Activated T-cell treated with anti-CD3 and anti-CD28 coated beads, Interleukin-2, amount 50 U/mL, for 24 hours (primary cell): ENCODE results near the gene CSNK2B.
A peak's percentile ranks its signal among the peaks of the same experiment; 100 is the strongest.

ENCODE experiments used
- DNase-seq: peaks from one replicate; pipeline ENCODE4 v3.0.0-alpha.2; 2020
- H3K27ac Mint-ChIP-seq: 2 replicates; pipeline ENCODE4 v1.8.0; 2020; ENCODE audit warnings: mild to moderate bottlenecking, mixed read lengths
- H3K27me3 Mint-ChIP-seq: 2 replicates; pipeline ENCODE4 v1.8.0; 2020; ENCODE audit warnings: mixed read lengths
- H3K36me3 Mint-ChIP-seq: 2 replicates; pipeline ENCODE4 v1.8.0; 2020; ENCODE audit warnings: low read depth, mixed read lengths
- H3K4me1 Mint-ChIP-seq: 2 replicates; pipeline ENCODE4 v1.8.0; 2020; ENCODE audit warnings: low read depth, mixed read lengths
- H3K4me3 Mint-ChIP-seq: 2 replicates; pipeline ENCODE4 v1.8.0; 2020; ENCODE audit warnings: mild to moderate bottlenecking, moderate library complexity, mixed read lengths
- H3K9me3 Mint-ChIP-seq: 2 replicates; pipeline ENCODE4 v1.8.0; 2020; ENCODE audit warnings: mixed read lengths

CSNK2B gene

DNA sequence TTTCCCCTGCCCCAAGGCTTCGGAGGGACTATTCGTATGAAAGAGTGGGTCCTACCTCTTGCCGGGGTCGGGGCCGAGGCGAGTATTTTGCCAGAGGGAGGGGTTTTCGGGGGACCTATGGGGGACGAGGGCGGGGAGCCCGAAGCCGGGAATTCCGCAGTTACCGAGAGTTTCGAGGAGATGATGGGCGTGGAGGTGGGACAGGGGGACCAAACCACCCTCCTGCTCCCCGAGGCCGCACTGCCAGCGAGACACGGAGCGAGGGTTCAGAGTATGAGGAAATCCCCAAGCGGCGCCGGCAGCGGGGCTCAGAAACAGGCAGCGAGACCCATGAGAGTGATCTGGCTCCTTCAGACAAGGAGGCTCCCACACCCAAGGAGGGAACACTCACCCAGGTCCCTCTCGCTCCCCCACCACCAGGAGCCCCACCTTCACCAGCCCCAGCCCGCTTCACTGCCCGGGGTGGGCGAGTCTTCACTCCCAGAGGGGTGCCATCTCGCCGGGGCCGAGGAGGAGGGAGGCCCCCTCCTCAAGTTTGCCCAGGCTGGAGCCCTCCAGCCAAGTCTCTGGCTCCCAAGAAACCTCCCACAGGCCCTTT lies 34.1 kb upstream of the CSNK2B start:
- H3K4me1 Mint-ChIP-seq: peaks cover 6% of the 10 kb centered on the region
- no peak for DNase-seq
- no peaks in the 10 kb centered on the region for H3K27me3 Mint-ChIP-seq
- H3K27ac Mint-ChIP-seq: peak overlapping the region; percentile 33
- peaks cover 100% of the 10 kb centered on the region for H3K36me3 Mint-ChIP-seq
- no peak overlapping the region for H3K4me3 Mint-ChIP-seq
- H3K9me3 Mint-ChIP-seq: no peaks in the 10 kb centered on the region

DNA sequence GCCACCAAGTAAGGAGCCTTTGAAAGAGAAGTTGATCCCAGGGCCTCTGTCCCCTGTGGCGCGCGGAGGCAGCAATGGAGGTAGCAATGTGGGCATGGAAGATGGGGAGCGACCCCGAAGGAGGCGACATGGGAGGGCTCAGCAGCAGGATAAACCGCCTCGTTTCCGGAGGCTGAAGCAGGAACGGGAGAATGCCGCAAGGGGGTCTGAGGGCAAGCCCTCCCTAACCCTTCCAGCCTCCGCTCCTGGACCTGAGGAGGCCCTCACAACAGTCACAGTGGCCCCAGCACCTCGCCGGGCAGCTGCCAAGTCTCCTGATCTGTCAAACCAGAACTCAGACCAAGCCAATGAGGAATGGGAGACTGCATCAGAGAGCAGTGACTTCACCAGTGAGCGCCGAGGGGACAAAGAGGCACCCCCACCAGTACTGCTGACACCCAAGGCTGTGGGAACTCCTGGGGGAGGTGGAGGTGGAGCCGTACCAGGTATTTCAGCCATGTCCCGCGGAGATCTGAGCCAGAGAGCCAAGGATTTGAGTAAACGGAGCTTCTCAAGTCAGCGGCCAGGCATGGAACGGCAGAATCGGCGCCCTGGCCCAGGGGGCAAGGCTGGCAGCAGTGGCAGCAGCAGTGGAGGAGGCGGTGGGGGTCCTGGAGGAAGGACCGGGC lies 33.5 kb upstream of the CSNK2B start:
- Mint-ChIP-seq H3K27me3 (no peaks in the 10 kb centered on the region), H3K36me3 (peaks cover 100% of the 10 kb centered on the region), H3K4me1 (peaks cover 6% of the 10 kb centered on the region), H3K9me3 (no peaks in the 10 kb centered on the region), H3K4me3 (no peak overlapping the region), H3K27ac (peak overlapping the region; percentile 84)
- DNase-seq: no peak

DNA sequence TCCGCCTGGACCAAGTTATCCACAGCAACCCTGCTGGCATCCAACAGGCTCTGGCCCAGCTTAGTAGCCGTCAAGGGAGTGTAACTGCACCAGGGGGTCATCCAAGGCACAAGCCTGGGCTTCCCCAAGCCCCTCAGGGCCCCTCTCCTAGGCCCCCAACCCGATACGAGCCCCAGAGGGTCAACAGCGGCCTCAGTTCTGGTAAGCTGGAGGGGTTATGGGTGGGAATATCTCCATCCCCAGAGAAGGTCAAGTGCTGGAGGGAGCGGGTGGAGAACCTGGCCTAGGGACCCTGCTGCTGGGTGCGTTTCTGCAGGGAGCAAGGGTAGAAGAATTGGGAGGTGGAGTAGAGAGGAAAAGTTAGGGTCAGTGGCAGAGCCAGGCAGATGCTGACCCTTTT lies 32.4 kb upstream of the CSNK2B start:
- Mint-ChIP-seq H3K27ac (peak overlapping the region; percentile 84), H3K36me3 (peaks cover 99% of the 10 kb centered on the region), H3K27me3 (no peaks in the 10 kb centered on the region), H3K4me3 (no peak overlapping the region), H3K4me1 (peaks cover 3% of the 10 kb centered on the region), H3K9me3 (no peaks in the 10 kb centered on the region)
- no peak for DNase-seq

DNA sequence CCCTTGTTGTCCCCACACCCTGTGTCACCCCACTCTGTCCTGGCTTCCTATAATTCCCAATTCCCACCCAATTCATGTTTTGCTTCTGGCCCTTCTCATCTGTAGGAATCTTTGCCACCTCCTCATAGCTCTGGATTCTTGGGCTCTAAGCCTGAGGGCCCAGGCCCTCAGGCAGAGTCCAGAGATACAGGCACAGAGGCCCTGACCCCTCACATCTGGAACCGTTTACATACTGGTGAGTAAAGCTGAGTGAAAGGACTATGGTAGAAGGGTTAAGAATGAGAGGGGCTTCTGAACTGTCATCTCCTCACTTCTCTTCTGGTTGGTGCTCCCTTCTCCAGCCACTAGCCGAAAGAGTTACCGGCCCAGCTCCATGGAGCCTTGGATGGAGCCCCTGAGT lies 31.7 kb upstream of the CSNK2B start:
- no peaks in the 10 kb centered on the region for H3K9me3 Mint-ChIP-seq
- peaks cover 6% of the 10 kb centered on the region for H3K4me1 Mint-ChIP-seq
- H3K27ac Mint-ChIP-seq: peak overlapping the region; percentile 84
- H3K4me3 Mint-ChIP-seq: no peak overlapping the region
- no peak for DNase-seq
- peaks cover 99% of the 10 kb centered on the region for H3K36me3 Mint-ChIP-seq
- no peaks in the 10 kb centered on the region for H3K27me3 Mint-ChIP-seq

DNA sequence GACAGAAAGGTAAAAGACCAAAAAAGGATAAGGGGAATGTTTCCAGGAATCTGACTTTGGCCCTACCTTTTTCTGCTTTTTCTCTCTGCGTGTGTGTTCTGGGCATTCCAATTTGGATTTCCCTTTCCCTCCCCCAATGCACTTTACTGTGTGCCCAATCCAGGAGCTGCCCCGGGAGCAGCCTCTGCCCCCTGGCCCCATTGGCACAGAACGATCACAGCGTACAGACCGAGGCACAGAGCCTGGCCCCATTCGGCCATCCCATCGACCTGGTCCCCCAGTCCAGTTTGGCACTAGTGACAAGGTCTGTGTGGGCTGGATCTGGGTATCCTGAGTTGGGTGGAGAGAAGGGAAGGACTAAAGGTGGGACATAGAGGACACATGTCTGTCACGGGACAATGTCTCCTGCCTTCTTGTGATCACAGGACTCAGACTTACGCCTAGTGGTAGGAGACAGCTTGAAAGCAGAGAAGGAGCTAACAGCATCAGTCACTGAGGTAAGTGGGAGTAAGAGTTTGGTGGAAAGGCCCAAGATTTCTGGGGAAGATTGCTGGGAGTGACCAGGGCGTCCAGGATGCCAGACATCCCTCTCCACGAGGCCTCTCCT lies 30.8 kb upstream of the CSNK2B start:
- Mint-ChIP-seq H3K4me3 (no peak overlapping the region), H3K27me3 (no peaks in the 10 kb centered on the region)

DNA sequence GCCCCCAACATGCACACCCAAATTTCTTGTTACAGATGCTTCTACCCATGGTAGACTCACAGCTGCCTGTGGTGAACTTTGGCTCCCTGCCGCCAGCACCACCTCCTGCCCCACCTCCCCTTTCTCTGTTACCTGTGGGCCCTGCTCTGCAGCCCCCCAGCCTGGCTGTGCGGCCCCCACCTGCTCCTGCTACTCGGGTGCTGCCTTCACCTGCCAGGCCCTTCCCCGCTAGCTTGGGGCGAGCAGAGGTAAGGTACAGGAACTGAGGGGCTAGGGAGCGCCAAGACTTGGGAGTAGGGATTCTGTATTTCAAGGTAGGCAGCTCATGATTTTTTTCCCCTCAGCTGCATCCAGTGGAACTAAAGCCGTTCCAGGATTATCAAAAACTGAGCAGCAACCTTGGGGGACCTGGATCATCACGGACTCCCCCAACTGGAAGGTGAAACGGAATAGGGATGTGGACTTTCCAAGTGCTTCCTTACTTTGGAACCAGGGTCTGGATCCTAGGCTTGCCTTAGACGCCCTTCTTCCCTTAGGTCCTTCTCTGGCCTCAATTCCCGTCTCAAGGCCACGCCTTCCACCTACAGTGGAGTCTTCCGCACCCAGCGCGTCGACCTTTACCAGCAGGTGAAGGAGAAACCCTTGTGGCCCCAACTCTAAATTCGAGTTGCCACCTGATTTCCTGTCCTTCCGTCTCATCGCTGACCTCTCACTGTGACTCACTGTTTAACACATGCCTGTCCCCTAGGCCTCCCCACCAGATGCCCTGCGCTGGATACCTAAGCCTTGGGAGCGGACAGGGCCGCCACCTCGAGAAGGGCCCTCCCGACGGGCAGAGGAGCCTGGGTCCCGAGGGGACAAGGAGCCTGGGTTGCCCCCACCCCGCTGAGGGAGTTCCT lies 28.9 kb upstream of the CSNK2B start:
- peaks cover 99% of the 10 kb centered on the region for H3K36me3 Mint-ChIP-seq
- peaks cover 14% of the 10 kb centered on the region for H3K4me1 Mint-ChIP-seq
- no peak for DNase-seq
- no peaks in the 10 kb centered on the region for H3K27me3 Mint-ChIP-seq
- H3K27ac Mint-ChIP-seq: peak overlapping the region; percentile 65
- H3K4me3 Mint-ChIP-seq: no peak overlapping the region
- H3K9me3 Mint-ChIP-seq: no peaks in the 10 kb centered on the region

More for the DNA sequence above, 30.8 kb upstream of the CSNK2B start:
- Mint-ChIP-seq H3K4me1 (peaks cover 14% of the 10 kb centered on the region), H3K36me3 (peaks cover 99% of the 10 kb centered on the region), H3K27ac (peak overlapping the region; percentile 72), H3K9me3 (no peaks in the 10 kb centered on the region)
- no peak for DNase-seq

DNA sequence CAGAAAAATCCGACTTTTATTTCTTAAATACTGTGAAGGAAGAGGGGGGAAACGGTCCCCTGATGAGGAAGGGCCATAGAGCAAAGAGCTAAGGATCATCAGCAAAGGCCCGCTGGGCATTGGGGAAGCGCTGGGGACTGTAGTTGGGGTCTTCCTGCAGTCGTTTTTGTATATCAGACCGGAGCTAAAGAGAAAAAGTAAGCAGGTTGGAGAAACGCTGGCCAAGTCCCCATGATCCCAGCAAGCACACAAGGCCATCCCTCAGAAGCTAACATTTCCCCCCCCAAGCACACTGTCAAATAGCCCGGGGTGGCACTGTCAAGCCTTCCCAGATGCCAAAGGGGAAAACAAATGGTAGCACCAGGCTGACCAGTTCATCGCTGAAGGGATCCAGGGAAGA lies 26.8 kb upstream of the CSNK2B start:
- no peak for DNase-seq
- no peaks in the 10 kb centered on the region for H3K27me3 Mint-ChIP-seq
- H3K36me3 Mint-ChIP-seq: peaks cover 96% of the 10 kb centered on the region
- H3K27ac Mint-ChIP-seq: peak overlapping the region; percentile 88
- H3K9me3 Mint-ChIP-seq: no peaks in the 10 kb centered on the region
- peaks cover 12% of the 10 kb centered on the region for H3K4me1 Mint-ChIP-seq
- no peak overlapping the region for H3K4me3 Mint-ChIP-seq

DNA sequence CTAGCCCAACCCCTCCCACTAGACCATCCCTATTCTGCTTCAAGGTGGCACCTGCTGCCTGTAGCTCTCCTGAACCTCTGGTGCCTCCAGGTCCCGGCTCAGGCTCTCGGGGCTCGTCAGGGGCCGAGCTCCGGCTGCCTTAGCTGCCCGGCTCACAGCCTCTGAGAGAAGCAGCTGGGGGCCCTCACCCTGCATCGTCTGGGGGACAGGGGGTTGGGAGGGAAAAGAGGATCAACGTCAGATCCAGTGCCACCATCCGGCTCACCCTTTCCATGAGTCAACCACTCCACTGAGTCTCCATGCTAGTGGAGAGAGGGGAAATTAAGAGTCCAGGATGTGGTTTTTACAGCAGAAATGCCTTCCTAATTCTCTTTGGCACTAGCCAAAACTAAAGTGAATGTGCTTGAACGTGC lies 26.4 kb upstream of the CSNK2B start:
- no peak for DNase-seq
- no peak overlapping the region for H3K4me3 Mint-ChIP-seq

DNA sequence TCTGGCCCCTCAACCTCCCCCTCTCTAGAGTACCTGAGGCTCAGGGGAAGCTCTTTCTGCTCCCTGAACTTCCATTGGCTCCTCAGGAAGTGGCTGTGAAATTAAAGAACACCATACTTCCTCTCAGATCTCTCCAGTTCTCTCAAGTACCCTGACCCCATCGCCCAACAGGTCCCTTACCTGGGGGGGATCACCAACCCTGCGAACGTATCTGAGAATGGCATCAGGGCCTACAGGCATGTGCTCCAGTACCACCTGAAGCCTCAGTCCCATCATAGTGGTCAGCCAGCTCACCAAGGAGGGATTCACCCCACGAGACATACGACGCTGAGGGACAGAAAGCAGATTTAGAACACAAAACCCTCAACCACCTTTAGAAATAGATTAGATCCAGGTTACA lies 25.3 kb upstream of the CSNK2B start:
- Mint-ChIP-seq H3K36me3 (peaks cover 96% of the 10 kb centered on the region), H3K27me3 (no peaks in the 10 kb centered on the region), H3K4me3 (no peak overlapping the region), H3K27ac (peak overlapping the region; percentile 88), H3K4me1 (peaks cover 14% of the 10 kb centered on the region), H3K9me3 (no peaks in the 10 kb centered on the region)
- DNase-seq: no peak

More for the DNA sequence above, 26.4 kb upstream of the CSNK2B start:
- Mint-ChIP-seq H3K4me1 (peaks cover 12% of the 10 kb centered on the region), H3K9me3 (no peaks in the 10 kb centered on the region), H3K27ac (peak overlapping the region; percentile 88), H3K27me3 (no peaks in the 10 kb centered on the region), H3K36me3 (peaks cover 96% of the 10 kb centered on the region)

DNA sequence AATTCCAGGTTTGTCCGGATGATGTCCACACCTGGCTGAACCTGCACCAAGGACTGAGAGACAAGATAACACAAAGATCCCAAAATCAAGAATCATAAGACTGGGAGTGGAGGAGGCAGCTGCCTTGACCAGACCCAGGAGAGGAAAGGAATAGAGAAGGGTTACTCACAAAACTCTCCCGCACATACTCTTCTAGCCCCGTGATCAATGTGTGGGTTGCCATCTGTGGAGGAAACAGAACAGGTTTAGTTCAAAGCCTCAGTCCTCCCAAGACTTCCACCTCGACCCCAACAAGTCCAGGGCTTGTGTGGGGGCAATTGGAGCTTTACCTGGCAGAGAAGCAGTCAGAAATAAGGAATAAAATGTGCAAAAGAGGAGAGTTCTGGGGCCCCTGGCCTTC lies 24.5 kb upstream of the CSNK2B start:
- no peaks in the 10 kb centered on the region for H3K27me3 Mint-ChIP-seq
- H3K4me1 Mint-ChIP-seq: peaks cover 14% of the 10 kb centered on the region
- H3K27ac Mint-ChIP-seq: peak overlapping the region; percentile 88
- no peaks in the 10 kb centered on the region for H3K9me3 Mint-ChIP-seq
- DNase-seq: no peak
- no peak overlapping the region for H3K4me3 Mint-ChIP-seq
- H3K36me3 Mint-ChIP-seq: peaks cover 96% of the 10 kb centered on the region

DNA sequence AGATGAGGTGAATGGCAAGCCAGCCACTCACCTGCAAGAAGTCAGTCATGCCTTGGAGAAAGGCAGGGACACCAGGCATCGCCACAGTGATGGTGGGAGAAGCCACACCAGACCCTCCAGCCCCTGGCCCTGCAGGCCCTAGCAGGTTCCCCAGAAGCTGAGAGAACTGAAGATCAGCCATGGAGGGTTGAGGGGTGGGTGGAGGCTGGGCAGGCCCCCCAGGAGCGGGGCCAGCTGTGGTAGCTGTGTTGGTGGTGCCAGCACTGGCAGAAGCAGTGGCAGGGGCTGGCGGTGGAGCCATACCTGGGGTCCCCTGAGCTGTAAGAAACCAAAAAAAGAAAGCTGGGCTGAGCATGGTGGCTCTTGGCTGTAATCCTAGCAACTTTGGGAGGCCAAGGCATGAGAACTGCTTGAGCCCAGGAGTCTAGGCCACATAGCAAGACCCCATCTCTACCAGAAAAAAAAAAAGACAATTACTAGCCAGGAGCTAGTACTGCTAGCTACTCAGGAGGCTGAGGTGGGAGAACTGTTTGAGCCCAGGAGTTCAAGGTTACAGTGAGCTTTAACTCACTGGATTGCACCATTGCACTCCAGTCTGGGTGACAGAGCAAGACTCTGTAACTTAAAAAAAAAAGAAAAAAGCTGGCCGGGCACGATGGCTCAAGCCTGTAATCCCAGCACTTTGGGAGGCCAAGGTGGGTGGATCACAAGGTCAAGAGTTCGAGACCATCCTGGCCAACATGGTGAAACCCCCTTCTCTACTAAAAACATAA lies 22.9 kb upstream of the CSNK2B start:
- no peaks in the 10 kb centered on the region for H3K27me3 Mint-ChIP-seq
- DNase-seq: no peak
- H3K36me3 Mint-ChIP-seq: peaks cover 97% of the 10 kb centered on the region
- no peak overlapping the region for H3K4me3 Mint-ChIP-seq
- no peaks in the 10 kb centered on the region for H3K9me3 Mint-ChIP-seq
- H3K27ac Mint-ChIP-seq: peak overlapping the region; percentile 74
- H3K4me1 Mint-ChIP-seq: peaks cover 16% of the 10 kb centered on the region

DNA sequence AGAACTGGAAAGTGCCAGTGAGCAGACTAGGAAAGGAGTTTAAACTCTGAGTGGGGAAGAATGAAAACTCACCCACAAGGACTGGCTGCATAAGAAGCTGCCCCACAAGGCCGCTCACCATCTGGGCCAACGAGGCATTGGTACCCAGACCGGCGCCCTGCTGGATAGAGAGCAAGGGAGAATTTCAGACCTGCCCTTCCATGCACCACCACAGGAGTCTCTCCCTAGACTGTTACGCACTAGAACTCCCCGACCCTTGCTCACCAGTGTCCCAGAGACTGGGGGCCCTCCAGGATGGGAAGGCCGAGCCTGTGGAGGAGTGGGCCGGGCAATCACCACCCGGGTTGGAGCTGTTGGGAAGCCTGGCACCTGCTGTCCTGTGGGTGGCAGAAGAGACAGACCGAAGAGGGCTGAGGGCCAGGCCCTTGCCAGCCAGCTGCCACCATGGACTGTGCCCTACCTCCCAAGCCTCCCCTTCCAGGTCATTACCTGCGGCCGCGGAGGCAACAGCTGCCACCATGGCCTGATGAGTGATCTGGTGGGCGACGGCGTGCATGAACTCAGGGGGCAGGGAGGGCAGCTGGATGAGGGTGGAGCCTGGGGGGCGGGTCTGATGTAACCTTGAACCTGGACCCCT lies 21.9 kb upstream of the CSNK2B start:
- Mint-ChIP-seq H3K4me1 (peaks cover 15% of the 10 kb centered on the region), H3K9me3 (no peaks in the 10 kb centered on the region), H3K4me3 (no peak overlapping the region), H3K27me3 (no peaks in the 10 kb centered on the region), H3K36me3 (peaks cover 97% of the 10 kb centered on the region), H3K27ac (peak overlapping the region; percentile 59)
- no peak for DNase-seq

DNA sequence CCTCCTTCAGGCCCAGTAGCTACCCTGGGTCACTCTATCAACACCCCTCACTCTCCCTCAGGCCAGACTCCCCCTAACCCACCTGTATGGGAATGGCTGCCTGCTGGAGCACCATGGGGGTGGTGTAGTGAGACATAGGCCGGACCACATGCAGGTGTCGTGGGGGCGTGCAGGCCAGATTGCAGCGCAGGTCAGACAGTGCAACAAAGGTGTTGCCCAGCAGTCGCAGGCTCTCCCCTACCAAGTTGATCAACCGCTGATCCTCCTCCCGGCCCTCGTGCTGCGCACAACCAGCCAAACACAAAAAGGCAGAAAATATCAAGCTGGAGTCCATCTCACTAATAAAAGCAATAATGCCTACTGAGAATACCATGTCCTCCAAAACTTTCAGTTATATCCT lies 20.6 kb upstream of the CSNK2B start:
- no peak for DNase-seq
- Mint-ChIP-seq H3K4me1 (peaks cover 15% of the 10 kb centered on the region), H3K4me3 (no peak overlapping the region), H3K36me3 (peaks cover 97% of the 10 kb centered on the region), H3K27ac (peak overlapping the region; percentile 71), H3K27me3 (no peaks in the 10 kb centered on the region), H3K9me3 (no peaks in the 10 kb centered on the region)
